Measurements from ENCODE around the gene PFDN2. TPM values are rescaled to one million over a fixed set of nuclear protein-coding genes. Genes with fewer than 3 reads are reported as not detected.

The PFDN2 gene
- total and polyA plus RNA-seq, 2 of the 8 experiments (the other 6 are each of a cell fraction or from before 2014, with no cell fraction given), result 66.2 to 71.2 TPM

DNA sequence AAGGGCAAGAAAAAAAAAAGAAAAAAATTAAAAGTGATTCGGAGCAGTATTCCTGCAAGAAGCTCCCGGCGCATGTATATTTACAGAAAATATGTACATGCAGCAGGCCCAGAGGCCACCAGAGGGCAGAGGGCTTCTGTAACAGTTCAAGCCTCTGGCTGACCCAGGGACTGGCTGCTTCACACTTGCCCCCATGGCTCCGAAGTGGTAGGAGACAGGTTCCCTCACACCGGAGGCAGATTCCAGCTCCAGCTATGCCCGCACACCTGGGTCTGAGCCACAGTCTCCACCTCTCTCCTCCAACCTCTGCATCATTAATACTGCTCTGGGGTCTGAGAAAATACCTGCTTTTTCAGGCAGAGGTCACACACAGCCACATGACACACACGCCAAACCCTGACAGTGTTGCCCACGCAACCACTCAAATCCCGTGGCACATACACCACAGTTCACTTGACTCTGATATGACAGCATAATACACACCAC is 45.9 kb downstream of the PFDN2 start:
- H3K9me3 ChIP-seq (ENCODE audit: insufficient read depth in 2 of 2, low read depth in 1 of 2, low read length in 1 of 2), result no peaks in the 10 kb centered on the region
- H3K27ac ChIP-seq (ENCODE audit: low read depth, low read length), result no peak overlapping the region

More for the DNA sequence above, 45.9 kb downstream of the PFDN2 start:
- Histone ChIP-seq H4K8ac (ENCODE audit: extremely low read depth, insufficient read depth, low read length) (peak overlapping the region; percentile 45), H3K27me3 (replicated peaks in 1 of 4; ENCODE audit: control insufficient read depth in 3 of 4, extremely low read depth in 1 of 4, insufficient read depth in 3 of 4, low read length in 3 of 4) (no peaks in the 10 kb centered on the region), H3K79me1 (ENCODE audit: low read depth, low read length) (no peaks in the 10 kb centered on the region), H2AK5ac (ENCODE audit: low read depth, low read length) (no peak overlapping the region), H2BK15ac (ENCODE audit: low read length) (no peak overlapping the region; the same call in 1 of the 2 replicates), H3K36me3 (ENCODE audit: control insufficient read depth in 2 of 4, insufficient read depth in 4 of 4, low read length in 3 of 4) (no peaks in the 10 kb centered on the region), H2BK12ac (ENCODE audit: low read depth, low read length) (0 out of 2 replicates have a peak overlapping the region, but pooled peaks have one; percentile 84), H2BK20ac (ENCODE audit: low read length) (no peak overlapping the region), H2BK120ac (replicated peaks; ENCODE audit: low read depth, low read length) (no peak overlapping the region), H3K4me3 (ENCODE audit: extremely low read depth in 1 of 4, insufficient read depth in 2 of 4, low read depth in 3 of 4, low read length in 4 of 4) (no peak overlapping the region), H3K18ac (ENCODE audit: extremely low read depth, low read length) (no peak overlapping the region), H4K91ac (replicated peaks; ENCODE audit: insufficient read length, low read length) (no peak overlapping the region), H4K5ac (ENCODE audit: insufficient read length, low read depth, low read length) (no peak overlapping the region), H2AFZ (ENCODE audit: low read length) (no peak overlapping the region), H3K4me2 (ENCODE audit: insufficient read depth in 1 of 2, low read depth in 2 of 2, low read length in 2 of 2) (no peak overlapping the region), H3K23me2 (ENCODE audit: low read depth, low read length) (no peaks in the 10 kb centered on the region), H3K4ac (replicated peaks; ENCODE audit: insufficient read length, low read depth, low read length) (peak overlapping the region; percentile 21), H3K9ac (replicated peaks in 1 of 4; ENCODE audit: extremely low read depth in 1 of 4, low read depth in 3 of 4, low read length in 3 of 4) (no peak overlapping the region), H3K79me2 (ENCODE audit: control insufficient read depth in 1 of 2, insufficient read depth in 2 of 2, low read length in 2 of 2) (no peaks in the 10 kb centered on the region), H2BK5ac (ENCODE audit: low read depth, low read length) (0 out of 2 replicates have a peak overlapping the region, but pooled peaks have one; percentile 44), H3K14ac (ENCODE audit: insufficient read length) (no peak overlapping the region), H3K56ac (replicated peaks; ENCODE audit: insufficient read length, low read depth, low read length) (peak overlapping the region; percentile 54), H3K4me1 (replicated peaks in 1 of 4; ENCODE audit: control insufficient read depth in 3 of 4, insufficient read depth in 4 of 4, low read length in 3 of 4) (peaks cover 0 to 8% (median 3%) of the 10 kb centered on the region in 4 experiments; a peak in 3 of 7 replicates), H3K23ac (ENCODE audit: insufficient read length) (no peak overlapping the region), H4K20me1 (replicated peaks in 1 of 2; ENCODE audit: control insufficient read depth in 1 of 2, insufficient read depth in 2 of 2, low read length in 2 of 2) (peaks cover 0 to 3% of the 10 kb centered on the region in 2 experiments)
- FAIRE-seq (no peak), DNase-seq (ENCODE audit: low read depth in 1 of 2, low spot score in 2 of 2) (peak; percentile 33 to 65)
- TF ChIP-seq, protein P1, sequence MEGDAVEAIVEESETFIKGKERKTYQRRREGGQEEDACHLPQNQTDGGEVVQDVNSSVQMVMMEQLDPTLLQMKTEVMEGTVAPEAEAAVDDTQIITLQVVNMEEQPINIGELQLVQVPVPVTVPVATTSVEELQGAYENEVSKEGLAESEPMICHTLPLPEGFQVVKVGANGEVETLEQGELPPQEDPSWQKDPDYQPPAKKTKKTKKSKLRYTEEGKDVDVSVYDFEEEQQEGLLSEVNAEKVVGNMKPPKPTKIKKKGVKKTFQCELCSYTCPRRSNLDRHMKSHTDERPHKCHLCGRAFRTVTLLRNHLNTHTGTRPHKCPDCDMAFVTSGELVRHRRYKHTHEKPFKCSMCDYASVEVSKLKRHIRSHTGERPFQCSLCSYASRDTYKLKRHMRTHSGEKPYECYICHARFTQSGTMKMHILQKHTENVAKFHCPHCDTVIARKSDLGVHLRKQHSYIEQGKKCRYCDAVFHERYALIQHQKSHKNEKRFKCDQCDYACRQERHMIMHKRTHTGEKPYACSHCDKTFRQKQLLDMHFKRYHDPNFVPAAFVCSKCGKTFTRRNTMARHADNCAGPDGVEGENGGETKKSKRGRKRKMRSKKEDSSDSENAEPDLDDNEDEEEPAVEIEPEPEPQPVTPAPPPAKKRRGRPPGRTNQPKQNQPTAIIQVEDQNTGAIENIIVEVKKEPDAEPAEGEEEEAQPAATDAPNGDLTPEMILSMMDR (IDR thresholded peaks at IDR 0.05; ENCODE audit: control extremely low read depth in 1 of 3, insufficient read depth in 1 of 3, low read depth in 1 of 3, low read length in 3 of 3), result peak; percentile 72 to 84 (median 81)
- no peak for TF ChIP-seq CBX8 (IDR thresholded peaks at IDR 0.05; ENCODE audit: borderline replicate concordance, low read depth, low read length)
- TF ChIP-seq RAD21 (IDR thresholded peaks at IDR 0.05 in 1 of 2, conservative IDR thresholded peaks at IDR 0.05 in 1 of 2; ENCODE audit: low read depth in 2 of 2, low read length in 2 of 2), result peak; percentile 66 to 81
- POLR2A ChIA-PET (ENCODE audit: partially characterized antibody), result interaction anchor here (0.6 to 2.5 kb wide), 5 partner anchors 25 to 60 kb away, joined by 3 to 6 read pairs (median 3); partner anchors contain the start of genes DEDD and USF1
- WGBS, 2 experiments (ENCODE audit: extremely low coverage in 1 of 2, insufficient coverage in 1 of 2, insufficient read length in 1 of 2, insufficient replicate concordance in 2 of 2, low coverage in 1 of 2, low lambda C conversion rate in 2 of 2, missing lambda C conversion rate in 1 of 2), result 84% methylated on average over 9 of the region's 9 CpGs; no CpG with 5 or more reads in 1 of the 2 experiments
- CTCF ChIA-PET (ENCODE audit: partially characterized antibody), result interaction anchor here (0.6 to 17.8 kb wide), 23 partner anchors 11 to 703 kb away, joined by 3 to 282 read pairs (median 4); partner anchors contain the start of genes F11R, KLHDC9, LY9 and NECTIN4

All from H1 (cell line).